Measurements from ENCODE around the gene MED31. TPM values are rescaled to one million over a fixed set of nuclear protein-coding genes. Genes with fewer than 3 reads are reported as not detected.

Gene MED31
- total and polyA plus RNA-seq, 2 of the 13 experiments (the other 11 are each of a cell fraction or from before 2014, with no cell fraction given), result 19.0 to 20.9 TPM

DNA sequence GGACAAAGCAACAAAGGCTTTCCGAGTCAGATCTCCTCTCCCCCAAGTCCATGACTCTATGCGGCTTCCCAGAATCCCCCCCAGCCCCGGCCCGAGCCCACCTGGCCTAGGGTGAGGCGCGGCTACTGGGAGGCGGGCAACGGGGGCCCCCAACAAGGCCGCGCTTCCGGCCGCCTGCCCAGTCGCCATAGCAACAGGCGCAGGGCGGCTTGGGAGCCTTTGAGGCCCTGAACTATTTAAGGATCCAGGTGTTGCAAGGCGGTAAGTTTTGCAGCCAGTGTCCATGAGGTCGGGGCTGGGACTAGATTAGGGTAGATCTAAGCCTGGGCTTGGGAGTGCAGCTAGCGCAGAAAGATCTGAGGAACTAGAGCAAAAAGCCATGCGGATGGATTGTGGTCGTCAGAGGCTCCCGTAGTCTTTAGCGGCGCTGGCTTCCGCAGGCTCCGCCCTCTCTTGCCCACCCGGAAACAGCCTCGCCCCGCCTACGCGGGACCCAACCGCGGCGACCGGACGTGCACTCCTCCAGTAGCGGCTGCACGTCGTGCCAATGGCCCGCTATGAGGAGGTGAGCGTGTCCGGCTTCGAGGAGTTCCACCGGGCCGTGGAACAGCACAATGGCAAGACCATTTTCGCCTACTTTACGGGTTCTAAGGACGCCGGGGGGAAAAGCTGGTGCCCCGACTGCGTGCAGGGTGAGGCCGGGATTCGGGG is 10.7 kb downstream of the MED31 start, which contains the start of the genes KIAA0753 and TXNDC17 (continued):
- TF ChIP-seq, protein P1, sequence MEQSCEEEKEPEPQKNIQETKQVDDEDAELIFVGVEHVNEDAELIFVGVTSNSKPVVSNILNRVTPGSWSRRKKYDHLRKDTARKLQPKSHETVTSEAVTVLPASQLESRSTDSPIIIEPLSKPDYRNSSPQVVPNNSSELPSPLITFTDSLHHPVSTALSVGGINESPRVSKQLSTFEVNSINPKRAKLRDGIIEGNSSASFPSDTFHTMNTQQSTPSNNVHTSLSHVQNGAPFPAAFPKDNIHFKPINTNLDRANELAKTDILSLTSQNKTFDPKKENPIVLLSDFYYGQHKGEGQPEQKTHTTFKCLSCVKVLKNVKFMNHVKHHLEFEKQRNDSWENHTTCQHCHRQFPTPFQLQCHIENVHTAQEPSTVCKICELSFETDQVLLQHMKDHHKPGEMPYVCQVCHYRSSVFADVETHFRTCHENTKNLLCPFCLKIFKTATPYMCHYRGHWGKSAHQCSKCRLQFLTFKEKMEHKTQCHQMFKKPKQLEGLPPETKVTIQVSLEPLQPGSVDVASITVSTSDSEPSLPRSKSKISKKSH (CRISPR knock-in tag; IDR thresholded peaks at IDR 0.05; ENCODE audit: borderline replicate concordance), result peak; percentile 69; the same call in 1 of the 2 replicates
- 0 out of 2 replicates have a peak, but pooled peaks have one; percentile 72 for TF ChIP-seq ZNF552 (CRISPR knock-in tag; IDR thresholded peaks at IDR 0.05; ENCODE audit: borderline replicate concordance)
- TF ChIP-seq, protein P2, sequence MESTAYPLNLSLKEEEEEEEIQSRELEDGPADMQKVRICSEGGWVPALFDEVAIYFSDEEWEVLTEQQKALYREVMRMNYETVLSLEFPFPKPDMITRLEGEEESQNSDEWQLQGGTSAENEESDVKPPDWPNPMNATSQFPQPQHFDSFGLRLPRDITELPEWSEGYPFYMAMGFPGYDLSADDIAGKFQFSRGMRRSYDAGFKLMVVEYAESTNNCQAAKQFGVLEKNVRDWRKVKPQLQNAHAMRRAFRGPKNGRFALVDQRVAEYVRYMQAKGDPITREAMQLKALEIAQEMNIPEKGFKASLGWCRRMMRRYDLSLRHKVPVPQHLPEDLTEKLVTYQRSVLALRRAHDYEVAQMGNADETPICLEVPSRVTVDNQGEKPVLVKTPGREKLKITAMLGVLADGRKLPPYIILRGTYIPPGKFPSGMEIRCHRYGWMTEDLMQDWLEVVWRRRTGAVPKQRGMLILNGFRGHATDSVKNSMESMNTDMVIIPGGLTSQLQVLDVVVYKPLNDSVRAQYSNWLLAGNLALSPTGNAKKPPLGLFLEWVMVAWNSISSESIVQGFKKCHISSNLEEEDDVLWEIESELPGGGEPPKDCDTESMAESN (CRISPR knock-in tag; conservative IDR thresholded peaks at IDR 0.05), result peak; percentile 76; the same call in 1 of the 2 replicates
- TF ChIP-seq, protein P3, sequence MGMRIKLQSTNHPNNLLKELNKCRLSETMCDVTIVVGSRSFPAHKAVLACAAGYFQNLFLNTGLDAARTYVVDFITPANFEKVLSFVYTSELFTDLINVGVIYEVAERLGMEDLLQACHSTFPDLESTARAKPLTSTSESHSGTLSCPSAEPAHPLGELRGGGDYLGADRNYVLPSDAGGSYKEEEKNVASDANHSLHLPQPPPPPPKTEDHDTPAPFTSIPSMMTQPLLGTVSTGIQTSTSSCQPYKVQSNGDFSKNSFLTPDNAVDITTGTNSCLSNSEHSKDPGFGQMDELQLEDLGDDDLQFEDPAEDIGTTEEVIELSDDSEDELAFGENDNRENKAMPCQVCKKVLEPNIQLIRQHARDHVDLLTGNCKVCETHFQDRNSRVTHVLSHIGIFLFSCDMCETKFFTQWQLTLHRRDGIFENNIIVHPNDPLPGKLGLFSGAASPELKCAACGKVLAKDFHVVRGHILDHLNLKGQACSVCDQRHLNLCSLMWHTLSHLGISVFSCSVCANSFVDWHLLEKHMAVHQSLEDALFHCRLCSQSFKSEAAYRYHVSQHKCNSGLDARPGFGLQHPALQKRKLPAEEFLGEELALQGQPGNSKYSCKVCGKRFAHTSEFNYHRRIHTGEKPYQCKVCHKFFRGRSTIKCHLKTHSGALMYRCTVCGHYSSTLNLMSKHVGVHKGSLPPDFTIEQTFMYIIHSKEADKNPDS (CRISPR knock-in tag; IDR thresholded peaks at IDR 0.05), result no peak
- TF ChIP-seq, protein P4, sequence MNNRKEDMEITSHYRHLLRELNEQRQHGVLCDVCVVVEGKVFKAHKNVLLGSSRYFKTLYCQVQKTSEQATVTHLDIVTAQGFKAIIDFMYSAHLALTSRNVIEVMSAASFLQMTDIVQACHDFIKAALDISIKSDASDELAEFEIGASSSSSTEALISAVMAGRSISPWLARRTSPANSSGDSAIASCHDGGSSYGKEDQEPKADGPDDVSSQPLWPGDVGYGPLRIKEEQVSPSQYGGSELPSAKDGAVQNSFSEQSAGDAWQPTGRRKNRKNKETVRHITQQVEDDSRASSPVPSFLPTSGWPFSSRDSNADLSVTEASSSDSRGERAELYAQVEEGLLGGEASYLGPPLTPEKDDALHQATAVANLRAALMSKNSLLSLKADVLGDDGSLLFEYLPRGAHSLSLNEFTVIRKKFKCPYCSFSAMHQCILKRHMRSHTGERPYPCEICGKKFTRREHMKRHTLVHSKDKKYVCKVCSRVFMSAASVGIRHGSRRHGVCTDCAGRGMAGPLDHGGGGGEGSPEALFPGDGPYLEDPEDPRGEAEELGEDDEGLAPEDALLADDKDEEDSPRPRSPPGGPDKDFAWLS (CRISPR knock-in tag; IDR thresholded peaks at IDR 0.05; ENCODE audit: borderline replicate concordance), result no peak
- TF ChIP-seq ZNF484 (CRISPR knock-in tag; IDR thresholded peaks at IDR 0.05; ENCODE audit: borderline replicate concordance, low read depth), result no peak
- 0 out of 2 replicates have a peak, but pooled peaks have one; percentile 71 for TF ChIP-seq SATB2 (CRISPR knock-in tag; IDR thresholded peaks at IDR 0.05)
- TF ChIP-seq, protein P5, sequence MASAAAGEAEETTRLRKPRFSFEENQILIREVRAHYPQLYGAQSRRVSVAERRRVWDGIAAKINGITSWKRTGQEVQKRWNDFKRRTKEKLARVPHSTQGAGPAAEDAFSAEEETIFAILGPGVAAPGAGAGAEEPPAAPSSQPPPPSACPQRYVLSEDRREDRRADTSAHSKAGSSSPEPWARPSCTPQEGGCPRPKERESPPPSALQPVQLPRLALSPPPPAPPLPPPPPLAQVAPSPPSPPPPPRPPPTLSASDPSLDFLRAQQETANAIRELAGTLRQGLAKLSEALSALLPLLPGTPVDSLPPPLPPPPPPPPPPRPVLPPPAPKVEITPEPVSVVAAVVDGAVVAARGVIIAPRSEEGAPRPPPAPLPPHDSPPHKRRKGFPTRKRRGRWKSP (CRISPR knock-in tag; IDR thresholded peaks at IDR 0.05), result 0 out of 2 replicates have a peak, but pooled peaks have one; percentile 20
- TF ChIP-seq JARID2 (CRISPR knock-in tag; IDR thresholded peaks at IDR 0.05; ENCODE audit: insufficient replicate concordance), result no peak
- TF ChIP-seq SRSF9 (IDR thresholded peaks at IDR 0.05; ENCODE audit: borderline replicate concordance, insufficient read depth, low read depth, low read length, poor library complexity, severe bottlenecking), result no peak
- no peak; the same call in 1 of the 2 replicates for TF ChIP-seq SMAD1 (CRISPR knock-in tag; IDR thresholded peaks at IDR 0.05; ENCODE audit: borderline replicate concordance, low read depth)
- TF ChIP-seq, protein P6, sequence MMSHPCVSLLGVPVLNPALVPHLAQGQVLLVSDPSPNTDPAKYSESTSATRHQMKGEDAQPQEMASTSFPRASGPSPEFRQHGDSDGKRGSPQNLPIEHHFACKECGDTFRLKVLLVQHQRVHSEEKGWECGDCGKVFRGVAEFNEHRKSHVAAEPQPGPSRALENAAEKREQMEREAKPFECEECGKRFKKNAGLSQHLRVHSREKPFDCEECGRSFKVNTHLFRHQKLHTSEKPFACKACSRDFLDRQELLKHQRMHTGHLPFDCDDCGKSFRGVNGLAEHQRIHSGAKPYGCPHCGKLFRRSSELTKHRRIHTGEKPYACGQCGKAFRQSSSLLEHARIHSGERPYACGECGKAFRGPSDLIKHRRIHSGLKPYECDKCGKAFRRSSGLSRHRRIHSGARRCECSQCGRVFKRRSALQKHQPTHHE (CRISPR knock-in tag; IDR thresholded peaks at IDR 0.05; ENCODE audit: borderline replicate concordance), result no peak; the same call in 1 of the 2 replicates
- peak; percentile 57; the same call in 1 of the 2 replicates for TF ChIP-seq ZNF354B (CRISPR knock-in tag; IDR thresholded peaks at IDR 0.05)
- TF ChIP-seq ZNF326 (CRISPR knock-in tag; IDR thresholded peaks at IDR 0.05; ENCODE audit: borderline replicate concordance), result no peak

Data from HepG2 (cell line).